Cortex of kidney (tissue), 1 donor: Measurements from ENCODE around the gene AP2M1.
A peak's percentile ranks its signal among the peaks of the same experiment; 100 is the strongest.
"Not testable (repeated sequence)": the region's sequence is repeated elsewhere in the genome, so short reads cannot be mapped to it uniquely, and the experiment has no call there.

Experiments
- DNase-seq: peaks from one replicate; lab custom pipeline; 2025; lab: John Stamatoyannopoulos, UW

The AP2M1 gene

GRCh38 chr3:184174646-184175492 is at the start of gene AP2M1:
Gene AP2M1 (plus strand): TSS chr3:184174855. CDS start chr3:184176994, 2,139 bp downstream.
- DNase-seq = peak; percentile 83

GRCh38 chr3:184126006-184126405 is 48.6 kb upstream of the AP2M1 start:
- DNase-seq = no peak

GRCh38 chr3:184129012-184129411 is 45.6 kb upstream of the AP2M1 start:
- no peak for DNase-seq

- no peak for DNase-seq
These were observed 41.7 kb upstream of the AP2M1 start for GRCh38 chr3:184132945-184133344.

- DNase-seq = no peak
These were observed 40.6 kb upstream of the AP2M1 start for GRCh38 chr3:184133840-184134745.

GRCh38 chr3:184134746-184135148 is 39.9 kb upstream of the AP2M1 start:
- no peak for DNase-seq

GRCh38 chr3:184135149-184135910 is 39.3 kb upstream of the AP2M1 start, which contains the start of gene EIF2B5:
Gene EIF2B5 (plus strand): TSS chr3:184135358. CDS start chr3:184135386, 28 bp downstream.
- DNase-seq = peak; percentile 56

- no peak for DNase-seq
These were observed 38.8 kb upstream of the AP2M1 start for GRCh38 chr3:184135911-184136260.

GRCh38 chr3:184140436-184140835 is 34.2 kb upstream of the AP2M1 start:
- no peak for DNase-seq

GRCh38 chr3:184142199-184142598 is 32.5 kb upstream of the AP2M1 start:
- no peak for DNase-seq

GRCh38 chr3:184143327-184143726 is 31.3 kb upstream of the AP2M1 start:
- no peak for DNase-seq

- DNase-seq = no peak
These were observed 30.1 kb upstream of the AP2M1 start for GRCh38 chr3:184144505-184144904.

GRCh38 chr3:184145111-184145524 is 29.5 kb upstream of the AP2M1 start:
- DNase-seq = no peak

GRCh38 chr3:184145751-184146270 is 28.8 kb upstream of the AP2M1 start:
- DNase-seq = no peak

GRCh38 chr3:184148076-184148475 is 26.6 kb upstream of the AP2M1 start:
- no peak for DNase-seq

GRCh38 chr3:184149123-184149522 is 25.5 kb upstream of the AP2M1 start:
- DNase-seq = no peak

- DNase-seq = not testable (repeated sequence)
These were observed 24.9 kb upstream of the AP2M1 start for GRCh38 chr3:184149770-184150169.

GRCh38 chr3:184154885-184155643 is 19.6 kb upstream of the AP2M1 start, which contains the start of gene DVL3:
Gene DVL3 (plus strand): TSS chr3:184155377. CDS start chr3:184155636, 259 bp downstream.
- DNase-seq = no peak

- no peak for DNase-seq
These were observed 18.8 kb upstream of the AP2M1 start for GRCh38 chr3:184155644-184156521.

- no peak for DNase-seq
These were observed 18.1 kb upstream of the AP2M1 start for GRCh38 chr3:184156522-184156955.
